ENCODE data around the gene ACTL10. TPM values are rescaled to one million over a fixed set of nuclear protein-coding genes. Genes with fewer than 3 reads are reported as not detected.

Gene ACTL10
- total and polyA plus RNA-seq, 2 of the 13 experiments (the other 11 are each of a cell fraction or from before 2014, with no cell fraction given): not detected

GRCh38 chr20:33685328-33686099 is 18.8 kb downstream of the ACTL10 start (continued):
- TF ChIP-seq ZNF687 (CRISPR knock-in tag; IDR thresholded peaks at IDR 0.05) (peak; percentile 81), ZSCAN25 (CRISPR knock-in tag; IDR thresholded peaks at IDR 0.05) (no peak), PCBP2 (optimal IDR thresholded peaks at IDR 0.05; ENCODE audit: low read depth, low read length, poor library complexity, severe bottlenecking) (no peak), ZNF101 (CRISPR knock-in tag; IDR thresholded peaks at IDR 0.05; ENCODE audit: borderline replicate concordance, low read depth) (no peak), CCAR2 (optimal IDR thresholded peaks at IDR 0.05; ENCODE audit: low read depth, low read length) (no peak), MAFG (CRISPR knock-in tag; IDR thresholded peaks at IDR 0.05) (no peak), AHDC1 (CRISPR knock-in tag; IDR thresholded peaks at IDR 0.05; ENCODE audit: borderline replicate concordance) (no peak), ZNF816 (CRISPR knock-in tag; IDR thresholded peaks at IDR 0.05; ENCODE audit: borderline replicate concordance) (no peak), STAG1 (CRISPR knock-in tag; IDR thresholded peaks at IDR 0.05) (peak; percentile 33), SETDB1 (CRISPR knock-in tag; IDR thresholded peaks at IDR 0.05; ENCODE audit: borderline replicate concordance) (no peak), ZNF577 (CRISPR knock-in tag; IDR thresholded peaks at IDR 0.05; ENCODE audit: borderline replicate concordance, low read depth) (no peak), GMEB1 (CRISPR knock-in tag; IDR thresholded peaks at IDR 0.05; ENCODE audit: borderline replicate concordance) (no peak), FOXA3 (CRISPR knock-in tag; IDR thresholded peaks at IDR 0.05) (no peak), ELK4 (CRISPR knock-in tag; IDR thresholded peaks at IDR 0.05; ENCODE audit: borderline replicate concordance) (no peak), CREM (IDR thresholded peaks at IDR 0.05) (no peak), CREM (CRISPR knock-in tag; IDR thresholded peaks at IDR 0.05) (no peak)
